ENCODE data around the gene MSI2. TPM values are rescaled to one million over a fixed set of nuclear protein-coding genes. Genes with fewer than 3 reads are reported as not detected.

MSI2 gene
- total and polyA plus RNA-seq, 2 experiments from 2014 or later = 4.3 to 17.9 TPM

- 92% methylated on average over 10 of the region's 10 CpGs for WGBS, 2 experiments (ENCODE audit: low coverage in 1 of 2, low lambda C conversion rate in 2 of 2, missing lambda C conversion rate in 2 of 2)
- Histone ChIP-seq H3K9me2 (ENCODE audit: insufficient read depth) (no peaks in the 10 kb centered on the region), H3K27ac (peak overlapping the region; percentile 33), H3K4me2 (ENCODE audit: unreplicated experiment) (peak overlapping the region; percentile 59), H3F3A (ENCODE audit: insufficient read depth) (peaks cover 37% of the 10 kb centered on the region), H4K20me1 (ENCODE audit: insufficient read depth) (no peaks in the 10 kb centered on the region), H3K9ac (0 out of 2 replicates have a peak overlapping the region, but pooled peaks have one; percentile 0), H3K9me3 (ENCODE audit: low read depth) (no peaks in the 10 kb centered on the region), H3K27me3 (replicated peaks; ENCODE audit: insufficient read depth) (no peaks in the 10 kb centered on the region), H3K4me3 (no peak overlapping the region), H3K36me3 (ENCODE audit: low read depth) (no peaks in the 10 kb centered on the region), H3K4me1 (ENCODE audit: insufficient read depth) (peaks cover 51% of the 10 kb centered on the region), H3K79me2 (ENCODE audit: insufficient read depth) (no peaks in the 10 kb centered on the region), H2AFZ (no peak overlapping the region)
- DNase-seq = no peak
- TF ChIP-seq EZH2 (IDR thresholded peaks at IDR 0.05; ENCODE audit: insufficient read depth, poor library complexity, severe bottlenecking) (no peak), EZH2phosphoT487 (IDR thresholded peaks at IDR 0.05; ENCODE audit: insufficient read depth, low read depth) (no peak)
- in situ Hi-C loops (cut with MboI) = no loop called here
Measured at GRCh38 chr17:57484826-57485565, 228.7 kb downstream of the MSI2 start.

- H3K36me3 ChIP-seq (ENCODE audit: low read depth) = no peaks in the 10 kb centered on the region
- H3K79me2 ChIP-seq (ENCODE audit: insufficient read depth) = no peaks in the 10 kb centered on the region
- no peaks in the 10 kb centered on the region for H3K9me2 ChIP-seq (ENCODE audit: insufficient read depth)
- no peaks in the 10 kb centered on the region for H3K27me3 ChIP-seq (replicated peaks; ENCODE audit: insufficient read depth)
- H2AFZ ChIP-seq = no peak overlapping the region
- in situ Hi-C loops (cut with MboI) = no loop called here
- H3K9ac ChIP-seq = no peak overlapping the region
- TF ChIP-seq EZH2 (IDR thresholded peaks at IDR 0.05; ENCODE audit: insufficient read depth, poor library complexity, severe bottlenecking) (no peak), EZH2phosphoT487 (IDR thresholded peaks at IDR 0.05; ENCODE audit: insufficient read depth, low read depth) (no peak)
- H3K9me3 ChIP-seq (ENCODE audit: low read depth) = no peaks in the 10 kb centered on the region
- peaks cover 47% of the 10 kb centered on the region for H3K4me1 ChIP-seq (ENCODE audit: insufficient read depth)
- H4K20me1 ChIP-seq (ENCODE audit: insufficient read depth) = no peaks in the 10 kb centered on the region
- WGBS, 2 experiments (ENCODE audit: low coverage in 1 of 2, low lambda C conversion rate in 2 of 2, missing lambda C conversion rate in 2 of 2) = 88 to 95% methylated on average over 4 of the region's 4 CpGs
- no peak overlapping the region for H3K27ac ChIP-seq
- H3K4me2 ChIP-seq (ENCODE audit: unreplicated experiment) = no peak overlapping the region
- no peak overlapping the region for H3K4me3 ChIP-seq
- DNase-seq = no peak
- peaks cover 37% of the 10 kb centered on the region for H3F3A ChIP-seq (ENCODE audit: insufficient read depth)
Measured at GRCh38 chr17:57485566-57485865, 229.2 kb downstream of the MSI2 start.

GRCh38 chr17:57485916-57486881 lies 229.9 kb downstream of the MSI2 start:
- H3K27me3 ChIP-seq (replicated peaks; ENCODE audit: insufficient read depth) = no peaks in the 10 kb centered on the region
- H3F3A ChIP-seq (ENCODE audit: insufficient read depth) = peaks cover 31% of the 10 kb centered on the region
- no peaks in the 10 kb centered on the region for H4K20me1 ChIP-seq (ENCODE audit: insufficient read depth)
- no peak for DNase-seq
- no peak for TF ChIP-seq EZH2 (IDR thresholded peaks at IDR 0.05; ENCODE audit: insufficient read depth, poor library complexity, severe bottlenecking)
- no peak for TF ChIP-seq EZH2phosphoT487 (IDR thresholded peaks at IDR 0.05; ENCODE audit: insufficient read depth, low read depth)
- no peak overlapping the region for H2AFZ ChIP-seq
- H3K9me3 ChIP-seq (ENCODE audit: low read depth) = no peaks in the 10 kb centered on the region
- no peak overlapping the region for H3K9ac ChIP-seq
- 83 to 88% methylated on average over 13 of the region's 13 CpGs for WGBS, 2 experiments (ENCODE audit: low coverage in 1 of 2, low lambda C conversion rate in 2 of 2, missing lambda C conversion rate in 2 of 2)
- no peaks in the 10 kb centered on the region for H3K36me3 ChIP-seq (ENCODE audit: low read depth)
- H3K4me3 ChIP-seq = no peak overlapping the region
- no peak overlapping the region for H3K27ac ChIP-seq
- in situ Hi-C loops (cut with MboI) = no loop called here
- H3K9me2 ChIP-seq (ENCODE audit: insufficient read depth) = no peaks in the 10 kb centered on the region
- H3K79me2 ChIP-seq (ENCODE audit: insufficient read depth) = no peaks in the 10 kb centered on the region
- H3K4me1 ChIP-seq (ENCODE audit: insufficient read depth) = peaks cover 40% of the 10 kb centered on the region
- H3K4me2 ChIP-seq (ENCODE audit: unreplicated experiment) = no peak overlapping the region

GRCh38 chr17:57486882-57487301 lies 230.6 kb downstream of the MSI2 start:
- Histone ChIP-seq H3K4me2 (ENCODE audit: unreplicated experiment) (no peak overlapping the region), H3K4me1 (ENCODE audit: insufficient read depth) (peaks cover 34% of the 10 kb centered on the region), H3K27ac (no peak overlapping the region), H3K4me3 (no peak overlapping the region), H3F3A (ENCODE audit: insufficient read depth) (peaks cover 25% of the 10 kb centered on the region), H3K9me2 (ENCODE audit: insufficient read depth) (no peaks in the 10 kb centered on the region), H2AFZ (no peak overlapping the region), H3K9ac (no peak overlapping the region), H4K20me1 (ENCODE audit: insufficient read depth) (no peaks in the 10 kb centered on the region), H3K36me3 (ENCODE audit: low read depth) (no peaks in the 10 kb centered on the region), H3K27me3 (replicated peaks; ENCODE audit: insufficient read depth) (no peaks in the 10 kb centered on the region), H3K79me2 (ENCODE audit: insufficient read depth) (no peaks in the 10 kb centered on the region), H3K9me3 (ENCODE audit: low read depth) (no peaks in the 10 kb centered on the region)
- DNase-seq = no peak
- 88 to 98% methylated on average over 4 of the region's 4 CpGs for WGBS, 2 experiments (ENCODE audit: low coverage in 1 of 2, low lambda C conversion rate in 2 of 2, missing lambda C conversion rate in 2 of 2)
- TF ChIP-seq EZH2phosphoT487 (IDR thresholded peaks at IDR 0.05; ENCODE audit: insufficient read depth, low read depth) = no peak
- TF ChIP-seq EZH2 (IDR thresholded peaks at IDR 0.05; ENCODE audit: insufficient read depth, poor library complexity, severe bottlenecking) = no peak
- in situ Hi-C loops (cut with MboI) = no loop called here

Data from GM23248 (cell line).